Measurements from ENCODE around the gene TENM4.

GRCh38 chr11:79412761-79413160 lies 28.1 kb downstream of the TENM4 start:
- no peak for TF ChIP-seq KAT7 (CRISPR knock-in tag; IDR thresholded peaks at IDR 0.05; ENCODE audit: borderline replicate concordance)
- no peak for TF ChIP-seq MAX (CRISPR knock-in tag; IDR thresholded peaks at IDR 0.05)
- no peak for TF ChIP-seq ATF3 (CRISPR knock-in tag; conservative IDR thresholded peaks at IDR 0.05)
- no peak for TF ChIP-seq FOXK1 (CRISPR knock-in tag; IDR thresholded peaks at IDR 0.05)
- TF ChIP-seq PRRX2 (CRISPR knock-in tag; IDR thresholded peaks at IDR 0.05) = no peak
- TF ChIP-seq, protein P1, sequence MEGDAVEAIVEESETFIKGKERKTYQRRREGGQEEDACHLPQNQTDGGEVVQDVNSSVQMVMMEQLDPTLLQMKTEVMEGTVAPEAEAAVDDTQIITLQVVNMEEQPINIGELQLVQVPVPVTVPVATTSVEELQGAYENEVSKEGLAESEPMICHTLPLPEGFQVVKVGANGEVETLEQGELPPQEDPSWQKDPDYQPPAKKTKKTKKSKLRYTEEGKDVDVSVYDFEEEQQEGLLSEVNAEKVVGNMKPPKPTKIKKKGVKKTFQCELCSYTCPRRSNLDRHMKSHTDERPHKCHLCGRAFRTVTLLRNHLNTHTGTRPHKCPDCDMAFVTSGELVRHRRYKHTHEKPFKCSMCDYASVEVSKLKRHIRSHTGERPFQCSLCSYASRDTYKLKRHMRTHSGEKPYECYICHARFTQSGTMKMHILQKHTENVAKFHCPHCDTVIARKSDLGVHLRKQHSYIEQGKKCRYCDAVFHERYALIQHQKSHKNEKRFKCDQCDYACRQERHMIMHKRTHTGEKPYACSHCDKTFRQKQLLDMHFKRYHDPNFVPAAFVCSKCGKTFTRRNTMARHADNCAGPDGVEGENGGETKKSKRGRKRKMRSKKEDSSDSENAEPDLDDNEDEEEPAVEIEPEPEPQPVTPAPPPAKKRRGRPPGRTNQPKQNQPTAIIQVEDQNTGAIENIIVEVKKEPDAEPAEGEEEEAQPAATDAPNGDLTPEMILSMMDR (IDR thresholded peaks at IDR 0.05) = no peak
- TF ChIP-seq USF2 (CRISPR knock-in tag; IDR thresholded peaks at IDR 0.05) = no peak

Data from WTC11 (cell line).